GM18951 (cell line): ENCODE data around the gene TRERF1.
"Not testable (repeated sequence)": the region's sequence is repeated elsewhere in the genome, so short reads cannot be mapped to it uniquely, and the experiment has no call there.

Source experiments
- POLR2A ChIP-seq: IDR thresholded peaks from 4 replicates; pipeline ENCODE4 v1.6.1; 2011; ENCODE audit warnings: mild to moderate bottlenecking; ENCODE audit not compliant: insufficient read length, insufficient read depth; ENCODE audit errors: extremely low read depth
- in situ Hi-C: fragments of 300-500 bp; cut with MboI; formaldehyde crosslinking; loops from one replicate; pipeline ENCODE4 v1.12.0; 2022; ENCODE audit warnings: low sequenced_read_pairs, mixed read lengths, inconsistent platforms; ENCODE audit not compliant: unreplicated experiment

Gene TRERF1

DNA sequence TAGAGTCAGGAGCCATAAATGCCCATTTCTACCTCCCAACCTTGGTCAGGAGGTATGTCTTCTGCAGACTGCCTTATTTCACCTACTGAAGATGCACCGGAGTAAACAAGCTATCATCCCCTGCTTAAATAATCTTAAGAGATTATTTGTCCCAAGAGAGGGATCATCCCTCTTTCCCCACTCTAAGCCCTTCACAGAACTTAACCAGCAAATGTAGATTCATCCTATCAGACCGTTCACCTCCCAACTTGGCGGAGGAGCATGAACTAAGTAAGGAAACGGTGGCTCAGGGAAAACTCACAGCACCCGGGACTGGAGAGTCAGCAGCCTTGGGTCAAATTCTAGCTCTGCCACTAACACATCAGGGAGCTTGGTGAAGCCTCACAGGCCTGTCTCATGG lies 115.3 kb downstream of the TRERF1 start:
- TF ChIP-seq POLR2A = no peak
- in situ Hi-C loops = no loop called here

DNA sequence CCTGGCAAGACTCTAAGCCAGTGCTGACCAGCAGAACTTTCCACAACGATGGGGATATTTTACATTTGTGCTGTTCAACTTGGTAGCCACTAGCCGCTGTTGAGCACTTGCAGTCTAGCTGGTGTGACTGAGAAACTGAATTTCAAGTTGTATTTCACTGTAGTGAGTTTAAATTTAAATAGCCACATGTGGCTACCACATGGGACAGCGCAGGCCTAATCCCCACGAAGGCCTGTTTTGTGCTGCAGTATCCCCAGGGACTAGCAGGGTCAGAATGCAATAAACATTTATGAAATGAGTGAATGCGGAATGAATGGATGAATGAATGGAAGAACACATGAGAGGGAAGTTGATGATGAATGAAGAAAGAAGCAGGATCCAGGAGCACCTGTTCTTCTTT lies 115.8 kb downstream of the TRERF1 start:
- in situ Hi-C loops = no loop called here
- TF ChIP-seq POLR2A = no peak

DNA sequence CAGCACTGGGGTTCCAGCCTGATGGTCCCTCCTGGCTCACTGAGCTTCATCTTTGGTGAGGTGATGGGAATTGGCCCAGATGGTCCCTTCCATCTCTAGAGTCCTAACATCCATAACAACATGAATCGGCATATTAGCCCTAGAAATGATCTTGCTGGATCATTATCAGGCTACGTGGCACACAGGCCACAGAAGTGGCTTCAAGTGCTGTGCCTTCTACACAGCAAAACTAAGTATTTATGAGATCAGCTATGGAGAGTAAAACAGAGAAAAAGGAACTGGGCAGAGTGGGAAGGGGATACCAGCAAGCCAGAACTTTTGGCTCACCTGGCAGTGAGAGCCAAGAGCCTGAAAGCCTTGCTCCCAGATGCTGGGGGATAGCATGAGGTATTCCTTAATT lies 116.9 kb downstream of the TRERF1 start:
- in situ Hi-C loops = no loop called here
- TF ChIP-seq POLR2A = no peak

DNA sequence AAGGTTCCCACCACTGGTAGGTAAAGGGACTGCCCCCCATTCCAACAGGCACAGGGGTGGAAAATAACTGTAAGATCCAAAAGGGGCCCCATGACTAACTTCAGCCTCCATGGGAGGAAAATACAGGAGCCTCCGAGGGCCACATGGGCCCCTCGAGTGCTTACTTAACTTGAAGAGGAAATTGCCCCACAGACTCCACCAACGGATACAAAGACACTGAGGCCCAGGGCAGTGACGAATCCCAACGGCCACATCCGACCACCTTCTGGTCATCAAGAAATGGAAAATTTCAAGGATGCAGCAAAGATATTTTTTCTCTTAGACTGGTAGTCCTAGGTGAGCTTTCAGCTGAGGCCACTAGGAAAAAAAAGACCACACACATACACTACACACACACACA lies 118.1 kb downstream of the TRERF1 start:
- no peak for TF ChIP-seq POLR2A
- in situ Hi-C loops = no loop called here

DNA sequence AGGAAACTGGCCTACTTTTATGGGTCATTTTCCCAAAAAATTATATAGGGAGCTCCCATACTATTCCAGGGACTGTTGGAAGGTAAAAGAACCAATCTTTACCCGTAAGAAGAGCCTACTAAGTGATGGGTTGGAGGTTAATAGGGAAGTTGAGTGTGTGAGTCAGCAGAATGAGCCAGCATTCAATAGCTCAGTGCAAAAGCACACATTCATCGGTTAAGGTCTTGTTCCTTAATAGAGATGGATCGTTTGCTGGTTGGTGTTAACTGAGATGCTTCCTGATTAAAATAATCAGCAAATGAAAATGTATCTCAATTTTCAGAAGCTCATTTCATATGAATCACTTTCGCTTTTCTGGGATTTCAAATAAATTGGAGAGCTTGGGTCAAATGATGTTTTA lies 118.8 kb downstream of the TRERF1 start:
- no peak for TF ChIP-seq POLR2A
- in situ Hi-C loops = no loop called here

DNA sequence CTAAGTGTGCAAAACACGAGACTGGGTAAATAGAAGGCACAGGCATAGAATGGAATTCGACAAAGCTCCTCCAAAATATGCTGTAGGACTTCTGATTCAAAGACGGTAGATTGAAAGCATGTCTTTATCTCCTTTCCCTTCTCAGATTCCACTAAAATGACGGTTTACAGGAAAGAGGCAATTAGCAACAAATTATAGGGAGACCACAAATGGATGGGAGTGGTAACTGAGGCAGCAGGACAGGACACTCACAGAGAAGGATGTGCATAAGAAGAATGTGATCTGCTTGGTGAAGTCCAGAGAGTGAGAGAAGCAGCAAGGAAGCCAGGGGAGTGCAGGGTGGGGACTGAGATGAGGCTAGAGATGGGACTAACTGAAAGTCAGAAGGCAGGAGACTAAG lies 120.7 kb downstream of the TRERF1 start:
- no peak for TF ChIP-seq POLR2A
- in situ Hi-C loops = no loop called here

DNA sequence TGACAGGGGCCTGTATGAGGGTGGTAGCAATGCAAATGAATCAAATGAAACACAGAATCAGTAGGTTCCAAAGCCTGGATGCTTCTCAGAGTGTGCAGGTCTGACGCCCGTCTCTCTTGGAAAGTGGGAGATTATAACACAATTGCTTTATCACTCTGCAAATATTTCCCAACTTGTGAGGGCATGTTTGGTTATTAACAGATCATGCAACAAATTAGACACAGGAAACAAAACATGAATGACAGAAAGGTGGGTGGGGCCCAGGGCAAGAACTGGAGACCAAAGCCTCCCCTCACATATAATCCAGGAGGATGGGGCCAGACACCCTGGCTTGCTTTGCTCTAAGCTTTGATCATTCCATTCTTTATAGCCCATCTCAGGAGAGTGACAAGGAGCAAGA lies 125.5 kb downstream of the TRERF1 start:
- TF ChIP-seq POLR2A = no peak
- in situ Hi-C loops = no loop called here

DNA sequence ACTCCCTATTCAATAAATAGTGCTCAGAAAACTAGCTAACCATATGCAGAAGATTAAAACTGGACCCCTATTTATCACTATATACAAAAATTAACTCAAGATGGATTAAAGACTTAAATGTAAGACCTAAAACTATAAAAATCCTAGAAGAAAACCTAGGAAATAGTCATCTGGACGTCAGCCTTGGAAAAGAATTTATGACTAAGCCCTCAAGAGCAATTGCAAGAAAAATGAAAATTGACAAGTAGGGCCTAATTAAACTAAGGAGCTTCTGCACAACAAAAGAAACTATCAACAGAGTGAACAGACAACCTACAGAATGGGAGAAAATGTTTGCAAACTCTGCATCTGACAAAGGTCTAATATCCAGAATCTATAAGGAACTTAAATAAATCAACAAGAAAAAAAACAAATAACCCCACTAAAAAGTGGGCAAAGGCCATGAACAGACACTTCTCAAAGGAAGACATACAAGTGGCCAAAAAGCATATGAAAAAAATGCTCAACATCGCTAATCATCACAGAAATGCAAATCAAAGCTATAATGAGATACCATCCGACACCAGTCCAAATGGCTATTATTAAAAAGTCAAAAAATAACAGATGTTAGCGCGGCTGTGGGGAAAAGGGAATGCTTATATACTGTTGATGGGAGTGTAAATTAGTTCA lies 126.9 kb downstream of the TRERF1 start:
- in situ Hi-C loops = not testable (repeated sequence)

DNA sequence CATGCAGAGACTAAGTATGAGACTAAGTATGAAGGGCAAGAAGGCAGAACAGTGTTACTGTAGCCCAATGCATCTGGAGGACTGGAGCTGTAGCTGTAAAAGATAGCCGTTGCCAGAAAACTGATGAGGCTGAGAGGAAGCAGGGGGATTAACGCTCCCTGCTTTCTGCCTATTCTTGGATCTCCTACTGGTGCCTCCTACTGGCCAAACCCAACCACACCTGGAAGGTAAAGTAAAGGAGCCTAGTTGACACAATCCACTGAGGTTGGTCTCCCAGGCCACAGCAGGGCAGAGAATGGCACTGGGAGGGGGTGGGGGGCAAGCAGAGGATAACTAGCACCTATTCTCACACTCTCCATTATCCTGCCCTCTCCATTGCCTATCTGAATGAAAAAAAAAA lies 129.1 kb downstream of the TRERF1 start:
- TF ChIP-seq POLR2A = no peak
- in situ Hi-C loops = no loop called here

DNA sequence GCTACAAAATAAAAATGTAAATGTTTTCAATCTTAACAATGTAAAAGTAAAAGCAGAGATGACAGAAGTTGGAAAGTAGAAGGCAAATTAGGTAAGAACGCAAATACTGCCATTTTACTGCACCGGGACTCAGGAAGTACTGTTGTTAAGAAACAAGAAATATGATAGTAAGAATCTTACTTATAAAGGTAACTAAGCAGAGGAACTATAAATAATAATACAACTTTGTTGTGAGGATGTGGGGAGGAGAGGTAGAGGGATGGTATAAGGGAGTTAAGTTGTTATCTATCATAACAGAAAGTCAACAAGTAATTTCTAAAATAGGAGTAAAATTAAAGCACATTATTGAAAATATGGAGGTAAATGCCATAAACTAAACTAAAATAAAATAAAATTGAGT lies 129.8 kb downstream of the TRERF1 start:
- in situ Hi-C loops = no loop called here
- TF ChIP-seq POLR2A = no peak

DNA sequence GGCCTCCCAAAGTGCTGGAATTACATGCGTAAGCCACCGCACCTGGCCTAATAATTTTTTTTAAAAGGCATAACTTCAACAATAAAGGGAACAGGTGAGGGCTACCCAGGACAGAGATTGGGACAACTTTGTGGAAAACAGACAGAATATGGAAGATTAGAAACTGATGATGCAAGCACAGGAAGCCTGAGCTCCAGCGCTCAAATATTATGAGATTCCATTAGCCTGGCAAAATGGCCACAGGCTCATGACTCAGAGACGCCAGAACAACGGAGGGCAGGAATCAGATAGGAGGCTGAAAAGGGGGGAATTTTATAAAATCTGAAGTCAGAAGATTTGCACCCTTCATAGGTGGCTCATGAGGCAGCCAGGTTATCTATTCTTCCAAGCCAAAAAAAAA lies 131.0 kb downstream of the TRERF1 start:
- TF ChIP-seq POLR2A = no peak
- in situ Hi-C loops = no loop called here

DNA sequence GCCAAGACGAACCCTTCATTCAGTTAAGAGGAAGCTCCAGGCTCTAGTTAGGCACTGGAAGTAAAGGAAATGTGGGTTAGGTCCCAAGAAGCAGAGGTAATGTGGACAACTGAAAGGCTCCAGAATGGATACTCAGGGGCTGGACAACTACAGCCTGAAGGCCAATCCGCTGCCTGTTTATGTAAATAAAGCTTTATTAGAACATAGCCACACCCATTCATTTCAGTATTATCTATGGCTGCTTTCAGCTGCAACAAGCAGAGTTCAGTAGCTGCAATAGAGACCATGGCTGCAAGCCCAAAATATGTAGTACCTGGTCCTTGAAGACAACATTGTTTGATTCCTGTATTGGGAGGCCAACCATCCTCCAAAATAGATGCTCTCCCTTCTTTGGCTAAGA lies 133.2 kb downstream of the TRERF1 start:
- no peak for TF ChIP-seq POLR2A
- in situ Hi-C loops = no loop called here

DNA sequence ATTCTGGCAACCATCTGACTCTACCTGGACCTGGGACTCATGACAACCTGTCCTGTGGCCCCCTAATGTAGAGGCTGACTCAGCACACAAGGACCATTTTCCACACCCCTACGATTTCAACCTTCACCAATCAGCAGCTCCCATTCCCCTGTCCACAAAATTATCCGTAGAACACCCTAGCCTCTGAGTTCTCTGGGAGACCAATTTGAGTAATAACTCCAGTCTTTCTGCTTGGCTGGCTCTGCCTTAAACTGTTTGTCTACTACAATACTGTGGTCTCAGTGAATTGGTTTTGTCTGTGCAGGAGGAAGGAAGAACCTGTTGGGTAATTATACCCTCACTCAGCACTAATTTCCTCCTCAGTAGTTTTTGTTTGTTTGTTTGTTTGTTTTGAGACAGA lies 134.7 kb downstream of the TRERF1 start:
- in situ Hi-C loops = no loop called here
- TF ChIP-seq POLR2A = no peak

DNA sequence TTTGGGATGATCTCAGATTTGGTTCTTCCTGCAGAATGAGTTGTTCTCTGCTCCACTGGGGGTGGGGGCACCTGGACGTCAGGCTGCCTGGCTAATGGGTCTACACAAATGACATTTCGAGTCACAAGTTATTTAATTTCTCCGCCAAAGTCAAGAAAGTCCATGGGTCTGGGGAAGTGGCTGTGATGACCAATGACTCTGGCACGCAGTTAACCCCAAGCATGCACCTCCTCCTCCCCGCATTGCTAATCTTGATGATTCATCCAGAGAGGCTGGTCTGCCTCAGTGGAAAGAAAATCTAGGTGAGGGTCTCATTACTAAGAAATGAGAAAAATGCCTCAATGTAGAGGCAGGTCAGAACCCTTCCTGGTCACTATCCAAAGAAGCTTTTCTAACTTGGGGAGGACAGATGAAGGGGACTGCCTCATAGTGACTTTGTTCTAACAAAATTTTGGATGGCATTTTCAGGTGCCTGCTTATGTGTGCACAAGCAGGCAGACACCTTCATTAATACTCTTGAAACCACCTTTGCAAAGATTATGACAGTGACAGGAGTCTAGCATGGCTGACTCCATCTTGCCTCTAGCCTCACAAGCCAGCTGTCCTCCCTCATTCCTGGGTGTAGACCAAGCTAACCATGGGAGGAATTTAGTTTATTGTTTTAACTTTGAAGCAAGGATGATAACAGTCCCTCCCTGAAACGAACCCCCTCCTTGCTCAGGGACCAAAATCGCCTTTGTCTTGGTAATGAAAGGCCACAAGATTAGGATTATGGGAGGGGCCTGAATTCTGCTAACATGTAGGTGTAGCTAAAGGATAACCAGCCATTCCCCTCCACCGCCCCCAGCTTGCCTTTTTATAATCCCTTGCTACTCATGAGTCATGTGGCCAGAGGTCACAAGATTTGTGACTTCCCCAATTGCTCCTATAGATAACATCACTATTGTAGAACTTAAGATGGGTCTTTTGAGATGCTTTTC lies 135.4 kb downstream of the TRERF1 start:
- in situ Hi-C loops = no loop called here
- TF ChIP-seq POLR2A = no peak
